GM13977 (cell line): ENCODE data around the gene PSMD2.
A peak's percentile ranks its signal among the peaks of the same experiment; 100 is the strongest.

Source experiments
- DNase-seq: peaks from one replicate; pipeline ENCODE4 v3.0.0; 2012; ENCODE audit warnings: low spot score
- CTCF ChIP-seq: IDR thresholded peaks from 2 replicates; pipeline ENCODE4 v1.5.1; 2012; ENCODE audit warnings: mild to moderate bottlenecking, control low read depth; ENCODE audit not compliant: insufficient read depth; ENCODE audit errors: extremely low read depth, missing control alignments
- in situ Hi-C: fragments of 300-500 bp; cut with MboI; formaldehyde crosslinking; loops from one replicate; pipeline ENCODE4 v1.12.0; 2022; ENCODE audit warnings: low sequenced_read_pairs, low pct_unique_long_range_greater_than_20kb, mixed read lengths, inconsistent platforms; ENCODE audit not compliant: unreplicated experiment

Gene PSMD2

GRCh38 chr3:184258926-184259325 lies 40.1 kb upstream of the PSMD2 start:
- no peak for TF ChIP-seq CTCF
- DNase-seq, result no peak
- in situ Hi-C loops, result no loop called here

- DNase-seq, result no peak
- TF ChIP-seq CTCF, result no peak
- in situ Hi-C loops, result no loop called here
Observed at GRCh38 chr3:184259396-184259877, 39.6 kb upstream of the PSMD2 start.

- TF ChIP-seq CTCF, result no peak
- in situ Hi-C loops, result no loop called here
- peak; percentile 88 for DNase-seq
Observed at GRCh38 chr3:184259878-184260723, 38.9 kb upstream of the PSMD2 start.

GRCh38 chr3:184260724-184261269 lies 38.2 kb upstream of the PSMD2 start:
- DNase-seq, result no peak
- no peak for TF ChIP-seq CTCF
- in situ Hi-C loops, result no loop called here

GRCh38 chr3:184261270-184261853 lies 37.7 kb upstream of the PSMD2 start, which contains the start of gene CAMK2N2:
Gene CAMK2N2, minus strand, starts transcription at chr3:184261553. Its CDS starts 268 bp downstream, at chr3:184261285.
- TF ChIP-seq CTCF, result no peak
- in situ Hi-C loops, result no loop called here
- DNase-seq, result peak; percentile 91

GRCh38 chr3:184261854-184262763 lies 36.9 kb upstream of the PSMD2 start:
- in situ Hi-C loops, result no loop called here
- peak; percentile 72 for DNase-seq
- TF ChIP-seq CTCF, result no peak
